Erythroblast (primary cell): ENCODE results near the gene C2orf68.

Source experiments
- GATA1 ChIP-seq: IDR thresholded peaks from 2 replicates; pipeline ENCODE4 v1.6.1; 2011; ENCODE audit warnings: low read depth, mild to moderate bottlenecking, control low read depth, low read length, moderate library complexity
- POLR2A ChIP-seq: IDR thresholded peaks from 2 replicates; pipeline ENCODE4 v1.6.1; 2011; ENCODE audit warnings: mild to moderate bottlenecking, low read length

DNA sequence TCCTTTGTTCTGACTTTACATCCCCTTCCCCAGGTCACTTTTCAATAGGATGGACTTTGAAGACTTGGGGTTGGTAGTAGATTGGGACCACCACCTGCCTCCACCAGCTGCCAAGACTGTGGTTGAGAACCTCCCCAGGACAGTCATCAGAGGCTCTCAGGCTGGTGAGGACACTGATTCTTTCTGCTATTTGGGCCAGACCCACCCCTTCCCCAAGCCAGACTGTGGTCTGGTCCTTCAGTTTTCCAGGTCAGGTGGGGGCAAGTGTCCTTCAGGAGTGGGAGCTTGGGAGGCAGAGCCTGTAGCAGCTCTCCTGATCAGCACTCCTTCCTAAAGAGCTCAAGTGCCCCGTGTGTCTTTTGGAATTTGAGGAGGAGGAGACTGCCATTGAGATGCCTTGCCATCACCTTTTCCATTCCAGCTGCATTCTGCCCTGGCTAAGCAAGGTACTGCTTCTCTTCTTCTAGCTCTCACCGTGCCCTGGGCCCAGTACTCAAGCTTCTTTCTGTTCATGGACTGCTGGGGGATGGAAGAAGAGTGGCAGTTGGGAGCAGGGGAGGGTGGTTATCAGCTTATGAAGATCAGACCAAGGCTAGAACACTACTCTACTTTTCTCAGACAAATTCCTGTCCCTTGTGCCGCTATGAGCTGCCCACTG, 15.3 kb downstream of the C2orf68 start:
- TF ChIP-seq POLR2A, result no peak
- no peak for TF ChIP-seq GATA1
